ENCODE results near the gene TGFBR2.

Gene TGFBR2

GRCh38 chr3:30659270-30660130 lies 53.1 kb downstream of the TGFBR2 start:
- in situ Hi-C loops (cut with MboI; ENCODE audit: low sequenced_read_pairs, unreplicated experiment), result no loop called here
- DNase-seq (ENCODE audit: low spot score), result no peak
- no peak for TF ChIP-seq CTCF (IDR thresholded peaks at IDR 0.05; ENCODE audit: borderline replicate concordance, control extremely low read depth, extremely low read depth, insufficient read depth, missing control alignments)

GRCh38 chr3:30660136-30660535 lies 53.7 kb downstream of the TGFBR2 start:
- no peak for TF ChIP-seq CTCF (IDR thresholded peaks at IDR 0.05; ENCODE audit: borderline replicate concordance, control extremely low read depth, extremely low read depth, insufficient read depth, missing control alignments)
- in situ Hi-C loops (cut with MboI; ENCODE audit: low sequenced_read_pairs, unreplicated experiment), result no loop called here
- DNase-seq (ENCODE audit: low spot score), result no peak

GRCh38 chr3:30660656-30661055 lies 54.3 kb downstream of the TGFBR2 start:
- DNase-seq (ENCODE audit: low spot score), result no peak
- TF ChIP-seq CTCF (IDR thresholded peaks at IDR 0.05; ENCODE audit: borderline replicate concordance, control extremely low read depth, extremely low read depth, insufficient read depth, missing control alignments), result no peak
- in situ Hi-C loops (cut with MboI; ENCODE audit: low sequenced_read_pairs, unreplicated experiment), result no loop called here

- no peak for TF ChIP-seq CTCF (IDR thresholded peaks at IDR 0.05; ENCODE audit: borderline replicate concordance, control extremely low read depth, extremely low read depth, insufficient read depth, missing control alignments)
- DNase-seq (ENCODE audit: low spot score), result no peak
- in situ Hi-C loops (cut with MboI; ENCODE audit: low sequenced_read_pairs, unreplicated experiment), result no loop called here
Observed at GRCh38 chr3:30661098-30661873, 54.9 kb downstream of the TGFBR2 start.

- in situ Hi-C loops (cut with MboI; ENCODE audit: low sequenced_read_pairs, unreplicated experiment), result no loop called here
- no peak for TF ChIP-seq CTCF (IDR thresholded peaks at IDR 0.05; ENCODE audit: borderline replicate concordance, control extremely low read depth, extremely low read depth, insufficient read depth, missing control alignments)
- no peak for DNase-seq (ENCODE audit: low spot score)
Observed at GRCh38 chr3:30662836-30663235, 56.4 kb downstream of the TGFBR2 start.

GRCh38 chr3:30663533-30664241 lies 57.3 kb downstream of the TGFBR2 start:
- no peak for TF ChIP-seq CTCF (IDR thresholded peaks at IDR 0.05; ENCODE audit: borderline replicate concordance, control extremely low read depth, extremely low read depth, insufficient read depth, missing control alignments)
- DNase-seq (ENCODE audit: low spot score), result no peak
- in situ Hi-C loops (cut with MboI; ENCODE audit: low sequenced_read_pairs, unreplicated experiment), result no loop called here

Measured in GM13976 (cell line).